ENCODE data around the gene IL10RB. TPM values are rescaled to one million over a fixed set of nuclear protein-coding genes. Genes with fewer than 3 reads are reported as not detected.

Gene IL10RB
- total and polyA plus RNA-seq, 2 experiments from 2014 or later: 2.2 to 2.5 TPM

DNA sequence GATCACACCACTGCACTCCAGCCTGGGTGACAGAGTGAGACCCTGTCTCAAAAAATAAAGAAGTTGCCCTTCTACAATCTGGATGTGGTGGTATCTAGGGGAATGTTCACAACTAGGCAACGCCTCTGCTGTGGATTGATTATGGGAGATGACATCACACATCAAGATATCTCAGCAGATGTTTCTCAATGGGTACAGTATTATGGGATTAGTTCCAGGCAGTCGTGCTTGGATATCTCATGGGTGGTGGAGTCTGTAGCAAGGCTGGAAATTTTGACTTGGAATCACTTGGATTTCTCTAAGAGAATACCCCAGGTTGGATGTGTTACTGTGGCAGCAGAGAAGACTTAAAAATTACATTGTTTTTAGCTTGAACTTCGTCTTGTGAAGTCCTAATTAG, 28.7 kb upstream of the IL10RB start:
- H3K27ac Mint-ChIP-seq: no peak overlapping the region
- Histone ChIP-seq H3K4me1 (ENCODE audit: insufficient read depth) (peaks cover 7% of the 10 kb centered on the region), H3F3A (replicated peaks; ENCODE audit: low read depth) (0 out of 2 replicates have a peak, but pooled peaks cover 3% of the 10 kb centered on the region), H3K79me2 (replicated peaks; ENCODE audit: insufficient read depth) (peaks cover 36% of the 10 kb centered on the region), H4K20me1 (replicated peaks; ENCODE audit: insufficient read depth) (no peaks in the 10 kb centered on the region), H3K4me2 (no peak overlapping the region), H3K27ac (ENCODE audit: low read depth) (no peak overlapping the region), H3K4me3 (no peak overlapping the region), H2AFZ (no peak overlapping the region), H3K27me3 (ENCODE audit: insufficient read depth) (no peaks in the 10 kb centered on the region), H3K36me3 (ENCODE audit: insufficient read depth) (peaks cover 11% of the 10 kb centered on the region; the same call in 1 of the 2 replicates), H3K9me2 (ENCODE audit: insufficient read depth) (no peaks in the 10 kb centered on the region)
- DNase-seq (ENCODE audit: low spot score): no peak
- no peak for ATAC-seq
- peaks cover 50% of the 10 kb centered on the region for H3K9me3 Mint-ChIP-seq
- peaks cover 10% of the 10 kb centered on the region for H3K27me3 Mint-ChIP-seq (ENCODE audit: insufficient read depth, low read depth, poor library complexity)
- peaks cover 16% of the 10 kb centered on the region for H3K4me1 Mint-ChIP-seq
- H3K36me3 Mint-ChIP-seq (ENCODE audit: low read depth): peaks cover 64% of the 10 kb centered on the region
- no peak overlapping the region for H3K4me3 Mint-ChIP-seq
- TF ChIP-seq EZH2 (IDR thresholded peaks at IDR 0.05; ENCODE audit: low read depth, unreplicated experiment): no peak
- TF ChIP-seq, protein P1, sequence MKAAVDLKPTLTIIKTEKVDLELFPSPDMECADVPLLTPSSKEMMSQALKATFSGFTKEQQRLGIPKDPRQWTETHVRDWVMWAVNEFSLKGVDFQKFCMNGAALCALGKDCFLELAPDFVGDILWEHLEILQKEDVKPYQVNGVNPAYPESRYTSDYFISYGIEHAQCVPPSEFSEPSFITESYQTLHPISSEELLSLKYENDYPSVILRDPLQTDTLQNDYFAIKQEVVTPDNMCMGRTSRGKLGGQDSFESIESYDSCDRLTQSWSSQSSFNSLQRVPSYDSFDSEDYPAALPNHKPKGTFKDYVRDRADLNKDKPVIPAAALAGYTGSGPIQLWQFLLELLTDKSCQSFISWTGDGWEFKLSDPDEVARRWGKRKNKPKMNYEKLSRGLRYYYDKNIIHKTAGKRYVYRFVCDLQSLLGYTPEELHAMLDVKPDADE (IDR thresholded peaks at IDR 0.05): no peak
- TF ChIP-seq, protein P2, sequence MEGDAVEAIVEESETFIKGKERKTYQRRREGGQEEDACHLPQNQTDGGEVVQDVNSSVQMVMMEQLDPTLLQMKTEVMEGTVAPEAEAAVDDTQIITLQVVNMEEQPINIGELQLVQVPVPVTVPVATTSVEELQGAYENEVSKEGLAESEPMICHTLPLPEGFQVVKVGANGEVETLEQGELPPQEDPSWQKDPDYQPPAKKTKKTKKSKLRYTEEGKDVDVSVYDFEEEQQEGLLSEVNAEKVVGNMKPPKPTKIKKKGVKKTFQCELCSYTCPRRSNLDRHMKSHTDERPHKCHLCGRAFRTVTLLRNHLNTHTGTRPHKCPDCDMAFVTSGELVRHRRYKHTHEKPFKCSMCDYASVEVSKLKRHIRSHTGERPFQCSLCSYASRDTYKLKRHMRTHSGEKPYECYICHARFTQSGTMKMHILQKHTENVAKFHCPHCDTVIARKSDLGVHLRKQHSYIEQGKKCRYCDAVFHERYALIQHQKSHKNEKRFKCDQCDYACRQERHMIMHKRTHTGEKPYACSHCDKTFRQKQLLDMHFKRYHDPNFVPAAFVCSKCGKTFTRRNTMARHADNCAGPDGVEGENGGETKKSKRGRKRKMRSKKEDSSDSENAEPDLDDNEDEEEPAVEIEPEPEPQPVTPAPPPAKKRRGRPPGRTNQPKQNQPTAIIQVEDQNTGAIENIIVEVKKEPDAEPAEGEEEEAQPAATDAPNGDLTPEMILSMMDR (conservative IDR thresholded peaks at IDR 0.05; ENCODE audit: low read depth in 2 of 2): no peak
- TF ChIP-seq, protein P3, sequence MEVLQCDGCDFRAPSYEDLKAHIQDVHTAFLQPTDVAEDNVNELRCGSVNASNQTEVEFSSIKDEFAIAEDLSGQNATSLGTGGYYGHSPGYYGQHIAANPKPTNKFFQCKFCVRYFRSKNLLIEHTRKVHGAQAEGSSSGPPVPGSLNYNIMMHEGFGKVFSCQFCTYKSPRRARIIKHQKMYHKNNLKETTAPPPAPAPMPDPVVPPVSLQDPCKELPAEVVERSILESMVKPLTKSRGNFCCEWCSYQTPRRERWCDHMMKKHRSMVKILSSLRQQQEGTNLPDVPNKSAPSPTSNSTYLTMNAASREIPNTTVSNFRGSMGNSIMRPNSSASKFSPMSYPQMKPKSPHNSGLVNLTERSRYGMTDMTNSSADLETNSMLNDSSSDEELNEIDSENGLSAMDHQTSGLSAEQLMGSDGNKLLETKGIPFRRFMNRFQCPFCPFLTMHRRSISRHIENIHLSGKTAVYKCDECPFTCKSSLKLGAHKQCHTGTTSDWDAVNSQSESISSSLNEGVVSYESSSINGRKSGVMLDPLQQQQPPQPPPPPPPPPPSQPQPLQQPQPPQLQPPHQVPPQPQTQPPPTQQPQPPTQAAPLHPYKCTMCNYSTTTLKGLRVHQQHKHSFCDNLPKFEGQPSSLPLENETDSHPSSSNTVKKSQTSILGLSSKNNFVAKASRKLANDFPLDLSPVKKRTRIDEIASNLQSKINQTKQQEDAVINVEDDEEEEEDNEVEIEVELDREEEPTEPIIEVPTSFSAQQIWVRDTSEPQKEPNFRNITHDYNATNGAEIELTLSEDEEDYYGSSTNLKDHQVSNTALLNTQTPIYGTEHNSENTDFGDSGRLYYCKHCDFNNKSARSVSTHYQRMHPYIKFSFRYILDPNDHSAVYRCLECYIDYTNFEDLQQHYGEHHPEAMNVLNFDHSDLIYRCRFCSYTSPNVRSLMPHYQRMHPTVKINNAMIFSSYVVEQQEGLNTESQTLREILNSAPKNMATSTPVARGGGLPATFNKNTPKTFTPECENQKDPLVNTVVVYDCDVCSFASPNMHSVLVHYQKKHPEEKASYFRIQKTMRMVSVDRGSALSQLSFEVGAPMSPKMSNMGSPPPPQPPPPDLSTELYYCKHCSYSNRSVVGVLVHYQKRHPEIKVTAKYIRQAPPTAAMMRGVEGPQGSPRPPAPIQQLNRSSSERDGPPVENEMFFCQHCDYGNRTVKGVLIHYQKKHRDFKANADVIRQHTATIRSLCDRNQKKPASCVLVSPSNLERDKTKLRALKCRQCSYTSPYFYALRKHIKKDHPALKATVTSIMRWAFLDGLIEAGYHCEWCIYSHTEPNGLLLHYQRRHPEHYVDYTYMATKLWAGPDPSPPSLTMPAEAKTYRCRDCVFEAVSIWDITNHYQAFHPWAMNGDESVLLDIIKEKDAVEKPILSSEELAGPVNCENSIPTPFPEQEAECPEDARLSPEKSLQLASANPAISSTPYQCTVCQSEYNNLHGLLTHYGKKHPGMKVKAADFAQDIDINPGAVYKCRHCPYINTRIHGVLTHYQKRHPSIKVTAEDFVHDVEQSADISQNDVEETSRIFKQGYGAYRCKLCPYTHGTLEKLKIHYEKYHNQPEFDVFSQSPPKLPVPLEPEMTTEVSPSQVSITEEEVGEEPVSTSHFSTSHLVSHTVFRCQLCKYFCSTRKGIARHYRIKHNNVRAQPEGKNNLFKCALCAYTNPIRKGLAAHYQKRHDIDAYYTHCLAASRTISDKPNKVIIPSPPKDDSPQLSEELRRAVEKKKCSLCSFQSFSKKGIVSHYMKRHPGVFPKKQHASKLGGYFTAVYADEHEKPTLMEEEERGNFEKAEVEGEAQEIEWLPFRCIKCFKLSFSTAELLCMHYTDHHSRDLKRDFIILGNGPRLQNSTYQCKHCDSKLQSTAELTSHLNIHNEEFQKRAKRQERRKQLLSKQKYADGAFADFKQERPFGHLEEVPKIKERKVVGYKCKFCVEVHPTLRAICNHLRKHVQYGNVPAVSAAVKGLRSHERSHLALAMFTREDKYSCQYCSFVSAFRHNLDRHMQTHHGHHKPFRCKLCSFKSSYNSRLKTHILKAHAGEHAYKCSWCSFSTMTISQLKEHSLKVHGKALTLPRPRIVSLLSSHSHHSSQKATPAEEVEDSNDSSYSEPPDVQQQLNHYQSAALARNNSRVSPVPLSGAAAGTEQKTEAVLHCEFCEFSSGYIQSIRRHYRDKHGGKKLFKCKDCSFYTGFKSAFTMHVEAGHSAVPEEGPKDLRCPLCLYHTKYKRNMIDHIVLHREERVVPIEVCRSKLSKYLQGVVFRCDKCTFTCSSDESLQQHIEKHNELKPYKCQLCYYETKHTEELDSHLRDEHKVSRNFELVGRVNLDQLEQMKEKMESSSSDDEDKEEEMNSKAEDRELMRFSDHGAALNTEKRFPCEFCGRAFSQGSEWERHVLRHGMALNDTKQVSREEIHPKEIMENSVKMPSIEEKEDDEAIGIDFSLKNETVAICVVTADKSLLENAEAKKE (CRISPR knock-in tag; IDR thresholded peaks at IDR 0.05): no peak
- TF ChIP-seq ZNF331 (CRISPR knock-in tag; IDR thresholded peaks at IDR 0.05; ENCODE audit: low read depth): no peak
